GM21619 (cell line): ENCODE measurements around the gene KCNK10.

Experiments used
- ATAC-seq: cut with Tn5 transposase; IDR thresholded peaks from one replicate; pipeline ENCODE4 v1.9.1; 2021; ENCODE audit not compliant: unreplicated experiment

KCNK10 gene

GRCh38 chr14:88229428-88229827 lies 93.6 kb downstream of the KCNK10 start:
- no peak for ATAC-seq

DNA sequence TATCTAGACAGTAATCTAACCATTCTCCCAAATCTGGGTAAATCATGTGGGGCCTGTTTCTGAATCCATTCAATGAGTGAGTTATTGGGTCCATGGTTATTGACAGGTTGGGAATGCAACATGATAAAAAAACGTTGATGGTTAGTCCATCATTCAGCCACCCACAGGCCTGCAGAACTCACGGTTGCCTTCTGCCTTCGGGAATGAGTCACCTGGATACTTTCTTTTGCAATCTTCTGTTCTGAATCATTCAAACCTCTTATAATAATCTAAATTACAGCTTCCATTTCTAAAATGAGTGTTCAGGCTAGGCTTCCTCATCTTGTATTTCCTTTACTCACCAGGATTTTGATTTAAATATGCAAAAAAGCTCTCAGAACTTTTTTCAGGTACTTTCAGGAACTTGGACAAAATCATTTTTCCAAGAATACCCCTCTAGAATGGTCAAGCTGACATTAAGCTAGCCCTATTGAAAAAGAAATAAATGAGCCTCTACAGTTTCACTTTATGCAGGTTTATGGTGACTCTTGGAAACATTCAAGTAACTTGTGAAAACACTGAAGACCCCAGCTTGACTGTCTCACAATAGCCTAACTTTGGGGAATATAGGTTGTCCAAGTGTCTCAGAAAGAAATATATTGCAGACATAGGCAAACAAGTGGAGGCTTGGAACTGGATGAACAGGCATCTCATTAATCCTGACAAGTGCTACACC lies 94.4 kb downstream of the KCNK10 start:
- no peak for ATAC-seq

GRCh38 chr14:88227693-88228092 lies 95.4 kb downstream of the KCNK10 start:
- peak; percentile 61 for ATAC-seq

- ATAC-seq = no peak
Observed at GRCh38 chr14:88225721-88226120, 97.3 kb downstream of the KCNK10 start.

GRCh38 chr14:88218119-88218915 lies 104.8 kb downstream of the KCNK10 start:
- no peak for ATAC-seq

GRCh38 chr14:88212691-88213090 lies 110.4 kb downstream of the KCNK10 start:
- ATAC-seq = no peak

DNA sequence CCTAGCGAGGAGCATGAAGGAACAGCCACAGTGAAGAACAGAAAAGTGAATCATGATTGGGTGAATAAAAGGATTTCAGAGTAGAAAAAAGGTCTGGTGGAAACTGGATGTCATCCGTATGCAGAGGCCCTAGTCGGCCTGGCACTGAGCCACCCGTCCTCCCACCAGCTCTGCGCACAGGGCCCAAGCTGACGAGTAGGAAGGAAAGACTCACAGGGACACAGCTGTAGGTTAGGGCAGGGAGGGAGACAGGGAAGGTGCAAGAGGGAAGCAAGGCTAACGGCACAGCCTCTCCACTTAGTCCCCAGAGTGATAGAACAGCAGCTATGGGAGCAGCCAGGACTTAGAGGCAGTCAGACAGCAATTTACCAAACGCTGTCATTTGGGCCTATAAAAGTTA lies 112.6 kb downstream of the KCNK10 start:
- ATAC-seq = no peak

DNA sequence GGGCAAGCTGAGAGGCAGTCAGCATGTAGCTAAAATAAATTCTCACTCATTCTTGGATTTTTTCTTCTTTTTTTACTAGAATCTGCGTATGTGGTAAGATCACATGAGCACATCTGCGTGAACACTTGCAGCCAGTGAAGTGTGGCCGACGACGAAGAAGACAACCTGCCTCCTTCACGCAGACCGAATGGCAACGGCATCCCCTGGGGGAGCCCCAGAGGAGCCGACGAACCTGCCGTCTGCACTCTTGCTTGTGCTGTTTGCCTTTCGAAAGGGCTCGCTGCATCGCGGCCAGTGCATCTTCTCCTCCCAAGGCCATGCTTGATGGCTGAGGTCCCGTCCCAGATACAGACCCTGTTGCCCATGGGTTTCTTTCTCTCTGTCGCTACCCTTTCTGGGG lies 113.8 kb downstream of the KCNK10 start:
- peak; percentile 84 for ATAC-seq

DNA sequence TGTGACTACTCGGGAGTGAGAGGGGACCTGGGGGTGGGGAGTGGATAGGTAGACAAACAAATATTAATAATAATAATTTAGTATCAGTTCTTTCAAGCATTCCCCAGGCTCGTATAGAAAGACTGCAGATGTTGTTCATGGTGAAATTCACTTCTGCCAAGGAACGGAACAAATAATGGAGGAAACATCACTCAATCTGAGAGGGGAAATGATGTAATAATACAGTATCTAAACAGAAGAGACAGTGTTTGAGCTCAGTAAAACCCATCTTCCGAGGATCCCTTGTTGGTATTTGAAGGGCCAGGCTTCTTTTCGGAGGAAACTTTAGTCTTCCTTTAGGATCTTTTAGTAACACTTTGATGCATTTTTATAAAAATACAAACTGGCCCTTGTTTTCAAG lies 114.2 kb downstream of the KCNK10 start:
- ATAC-seq = peak; percentile 46

DNA sequence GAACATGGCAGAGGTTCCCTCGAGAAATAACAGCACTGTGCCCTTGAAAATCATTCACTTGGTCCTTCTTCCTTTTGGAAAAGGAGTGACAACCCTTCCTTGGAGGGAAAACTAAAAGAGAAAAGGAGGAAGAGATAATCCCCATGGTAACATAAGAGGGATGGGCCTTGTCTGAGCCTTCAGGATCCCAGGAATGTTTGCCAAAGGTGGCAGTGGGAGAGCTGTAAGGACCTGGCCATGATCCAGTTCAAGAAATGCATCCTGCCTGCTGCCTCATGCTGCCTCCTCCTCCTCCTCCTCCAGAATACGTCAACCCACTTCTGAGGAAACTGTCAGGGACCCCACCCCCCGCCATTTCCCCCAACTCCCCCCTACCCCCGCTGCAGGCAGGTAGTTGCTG lies 118.8 kb downstream of the KCNK10 start:
- no peak for ATAC-seq

- no peak for ATAC-seq
Observed at GRCh38 chr14:88203291-88203690, 119.8 kb downstream of the KCNK10 start.

DNA sequence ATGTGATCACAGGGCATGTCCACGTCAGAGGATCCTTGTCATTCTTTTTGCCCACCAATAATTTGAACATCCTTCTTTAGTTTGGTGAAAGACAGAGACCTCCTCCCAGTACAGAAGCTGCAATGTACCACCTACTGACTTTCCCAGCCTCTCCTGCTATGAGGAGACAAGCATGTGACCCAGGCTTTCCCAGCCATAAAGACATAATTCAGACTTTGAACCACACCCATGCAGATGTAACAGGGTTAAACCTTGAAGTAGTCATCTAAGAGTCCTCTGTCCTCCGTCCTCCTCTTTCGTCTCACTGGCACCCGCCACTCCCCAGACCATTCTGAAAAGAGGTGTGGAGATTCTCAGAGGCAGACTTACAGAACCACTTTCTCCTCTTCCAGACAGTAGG lies 120.8 kb downstream of the KCNK10 start:
- no peak for ATAC-seq

GRCh38 chr14:88201851-88202250 lies 121.2 kb downstream of the KCNK10 start:
- ATAC-seq = no peak

DNA sequence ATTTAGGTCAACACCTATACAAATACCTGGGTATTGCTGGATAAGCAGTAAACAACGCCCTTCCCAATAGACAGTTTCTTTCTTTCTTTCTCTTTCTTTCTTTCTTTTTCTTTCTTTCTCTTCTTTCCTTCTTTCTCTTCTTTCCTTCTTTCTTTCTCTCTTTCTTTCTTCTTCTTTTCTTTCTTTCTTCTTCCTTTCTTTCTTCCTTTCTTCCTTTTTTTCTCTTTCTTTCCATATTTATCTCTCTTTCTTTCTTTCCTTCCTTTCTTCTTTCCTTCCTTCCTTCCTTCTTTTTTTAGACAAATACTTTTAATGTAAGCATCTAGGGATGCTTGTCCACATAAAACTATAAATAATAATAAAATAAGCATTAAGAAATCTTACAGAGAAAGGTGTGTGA lies 123.2 kb downstream of the KCNK10 start:
- no peak for ATAC-seq

DNA sequence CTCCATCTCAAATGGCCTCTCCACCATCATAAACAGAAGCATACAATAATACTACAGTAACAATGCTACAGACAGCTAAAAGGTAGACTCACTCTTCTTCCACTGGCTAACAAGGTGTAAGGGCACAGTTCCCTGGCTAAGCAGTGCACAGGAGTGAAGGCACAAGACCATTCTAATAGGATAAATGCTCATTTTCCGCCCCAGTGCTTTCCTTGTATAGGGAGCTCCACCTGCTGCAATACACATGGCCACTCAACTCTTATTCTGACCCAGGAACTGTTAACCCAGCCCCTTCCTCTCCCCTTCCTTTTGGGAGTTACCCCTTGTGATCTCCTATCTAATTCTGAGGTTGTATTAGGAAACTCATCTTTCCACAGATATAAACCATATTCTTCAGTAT lies 124.6 kb downstream of the KCNK10 start:
- no peak for ATAC-seq

DNA sequence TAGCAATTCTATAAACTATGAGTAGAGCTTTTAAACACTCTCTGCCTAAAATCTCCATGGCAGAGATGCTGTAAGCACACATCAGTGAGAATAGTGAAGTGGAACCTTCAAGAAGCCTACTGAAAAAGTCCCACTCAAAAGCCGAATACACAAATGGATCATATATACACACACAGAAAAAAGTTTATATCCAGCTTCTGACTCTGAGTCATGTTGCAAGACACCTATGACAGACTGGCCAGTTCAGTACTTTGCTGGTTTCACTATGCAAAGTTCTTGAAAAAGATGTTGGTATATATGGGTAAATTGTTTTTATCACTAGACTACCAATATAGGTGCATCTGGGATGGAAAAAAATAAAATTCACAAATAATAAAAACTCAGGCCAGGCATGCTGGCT lies 126.1 kb downstream of the KCNK10 start:
- ATAC-seq = peak; percentile 92

GRCh38 chr14:88196116-88196890 lies 126.8 kb downstream of the KCNK10 start:
- ATAC-seq = no peak

DNA sequence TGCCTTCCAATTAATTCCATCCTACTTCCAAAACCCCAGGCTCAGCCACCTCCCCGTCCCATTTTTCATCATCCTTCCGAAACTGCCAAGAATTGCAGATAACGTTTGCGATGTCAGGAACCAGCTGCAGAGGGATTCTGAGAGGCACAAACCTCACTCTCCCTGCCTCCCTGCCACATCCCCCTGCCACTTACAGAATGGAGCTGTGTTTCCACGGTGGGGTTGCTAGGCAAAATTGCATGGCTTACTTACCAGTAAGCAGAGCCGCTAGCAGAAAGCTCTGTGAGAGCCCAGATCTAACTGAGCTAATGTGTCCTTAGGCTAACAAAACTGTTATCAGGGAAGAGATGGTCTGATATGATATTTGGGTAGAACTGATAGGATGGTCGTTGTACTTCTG lies 127.4 kb downstream of the KCNK10 start:
- no peak for ATAC-seq

- no peak for ATAC-seq
Observed at GRCh38 chr14:88194531-88194930, 128.5 kb downstream of the KCNK10 start.

DNA sequence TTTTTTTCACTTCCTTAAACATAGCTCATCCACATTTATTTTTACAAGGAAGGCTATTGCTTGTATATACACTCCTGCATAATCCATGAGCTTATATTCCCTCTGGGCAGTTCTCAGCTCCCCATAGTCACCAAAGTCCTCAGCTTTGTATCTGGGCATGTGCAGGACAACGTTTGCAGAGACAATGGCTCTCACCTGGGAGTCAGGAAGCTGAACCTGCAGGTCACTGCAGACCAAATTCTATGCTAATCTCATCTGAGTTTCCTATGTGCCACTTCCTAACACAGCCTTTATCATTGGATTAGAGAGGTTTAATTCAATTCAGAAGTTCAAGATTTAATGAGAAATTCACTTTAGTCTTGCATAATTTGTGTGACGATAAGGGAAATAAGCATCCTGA lies 131.5 kb downstream of the KCNK10 start:
- ATAC-seq = no peak

- peak; percentile 83 for ATAC-seq
Observed at GRCh38 chr14:88189417-88190191, 133.5 kb downstream of the KCNK10 start.
